Fibroblast of skin of scalp (primary cell): ENCODE results near the gene OR8H1. TPM values are rescaled to one million over a fixed set of nuclear protein-coding genes. Genes with fewer than 3 reads are reported as not detected.

Source experiments
- DNase-seq: peaks from one replicate; pipeline ENCODE4 v3.0.0-alpha.2; 2013
- polyA plus RNA-seq, 2 experiments: library from polyadenylated mRNA; unstranded; fragments of 120-200 nt; gene quantifications; one replicate each; pipeline ENCODE4 v1.2.1, GENCODE V29; 2013; ENCODE audit not compliant: insufficient read length in 2 of 2

OR8H1 gene
- polyA plus RNA-seq (2013, experiment 1 of 2; ENCODE audit: insufficient read length), result not detected
- polyA plus RNA-seq (2013, experiment 2 of 2; ENCODE audit: insufficient read length), result not detected

- DNase-seq, result no peak
Measured at GRCh38 chr11:56292154-56292553, at the start of gene OR8H1. TSS of gene OR8H1 (minus strand) at chr11:56292254. CDS start at chr11:56291062, 1,192 bp downstream.

- DNase-seq, result no peak
Measured at GRCh38 chr11:56340289-56340688, 48.2 kb upstream of the OR8H1 start.

- no peak for DNase-seq
Measured at GRCh38 chr11:56333156-56333555, 41.1 kb upstream of the OR8H1 start.

GRCh38 chr11:56331861-56332491 is 39.9 kb upstream of the OR8H1 start:
- DNase-seq, result no peak

- no peak for DNase-seq
Measured at GRCh38 chr11:56314844-56315243, 22.8 kb upstream of the OR8H1 start, which contains the start of gene OR8K3. TSS of gene OR8K3 (plus strand) at chr11:56315144. CDS start at chr11:56318307, 3,163 bp downstream.

GRCh38 chr11:56307836-56308235 is 15.8 kb upstream of the OR8H1 start:
- DNase-seq, result no peak

- DNase-seq, result no peak
Measured at GRCh38 chr11:56296898-56297297, 4.8 kb upstream of the OR8H1 start.

GRCh38 chr11:56273854-56274253 is 18.2 kb downstream of the OR8H1 start, which contains the start of gene OR5T1:
TSS of gene OR5T1 (plus strand) at chr11:56274154. CDS start at chr11:56275639, 1,485 bp downstream.
- no peak for DNase-seq

- no peak for DNase-seq
Measured at GRCh38 chr11:56271092-56271491, 21.0 kb downstream of the OR8H1 start.

GRCh38 chr11:56251954-56252353 is 40.1 kb downstream of the OR8H1 start, which contains the start of gene OR5T3:
TSS of gene OR5T3 (plus strand) at chr11:56252254. CDS start at chr11:56252254, 0 bp downstream.
- no peak for DNase-seq
